ENCODE results near the gene ARVCF.

Gene ARVCF

DNA sequence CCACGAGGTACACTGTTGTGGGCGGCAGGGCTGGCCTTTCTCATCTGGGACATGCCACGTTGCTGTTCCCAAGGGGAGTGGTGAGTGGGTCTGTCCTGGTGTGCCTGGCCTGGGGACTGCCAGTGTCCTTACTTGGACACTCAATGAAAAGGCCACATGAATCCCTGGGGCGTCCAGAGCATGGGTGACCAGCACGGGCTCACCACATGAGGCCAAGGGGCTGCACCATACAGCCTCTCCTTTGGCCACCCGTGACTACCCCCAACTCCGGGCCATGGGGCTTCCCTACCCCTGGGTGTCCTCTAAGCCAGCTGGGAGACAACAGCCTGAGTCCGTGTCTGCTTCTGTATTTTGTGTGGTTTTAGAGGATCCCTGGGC is 54.8 kb downstream of the ARVCF start:
- no peak for DNase-seq (ENCODE audit: low read depth)

DNA sequence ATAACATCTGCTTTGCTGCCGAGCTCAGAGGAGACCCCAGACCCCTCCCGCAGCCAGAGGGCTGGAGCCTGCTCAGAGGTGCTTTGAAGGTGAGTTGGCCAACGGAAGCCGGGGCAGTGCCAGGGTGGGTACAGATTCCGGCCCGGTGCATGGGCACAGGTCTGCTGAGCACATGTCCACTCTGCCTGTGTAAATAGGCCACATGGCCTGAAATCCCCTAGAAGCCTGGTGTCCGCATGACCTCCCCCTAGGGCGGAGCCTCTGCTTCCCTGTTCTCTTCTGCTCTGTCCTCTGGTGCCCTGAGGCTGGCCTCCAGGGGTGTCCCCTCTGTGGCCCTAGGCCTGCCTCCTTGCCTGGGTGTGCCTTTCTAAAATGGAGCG is 55.4 kb downstream of the ARVCF start:
- no peak for DNase-seq (ENCODE audit: low read depth)

DNA sequence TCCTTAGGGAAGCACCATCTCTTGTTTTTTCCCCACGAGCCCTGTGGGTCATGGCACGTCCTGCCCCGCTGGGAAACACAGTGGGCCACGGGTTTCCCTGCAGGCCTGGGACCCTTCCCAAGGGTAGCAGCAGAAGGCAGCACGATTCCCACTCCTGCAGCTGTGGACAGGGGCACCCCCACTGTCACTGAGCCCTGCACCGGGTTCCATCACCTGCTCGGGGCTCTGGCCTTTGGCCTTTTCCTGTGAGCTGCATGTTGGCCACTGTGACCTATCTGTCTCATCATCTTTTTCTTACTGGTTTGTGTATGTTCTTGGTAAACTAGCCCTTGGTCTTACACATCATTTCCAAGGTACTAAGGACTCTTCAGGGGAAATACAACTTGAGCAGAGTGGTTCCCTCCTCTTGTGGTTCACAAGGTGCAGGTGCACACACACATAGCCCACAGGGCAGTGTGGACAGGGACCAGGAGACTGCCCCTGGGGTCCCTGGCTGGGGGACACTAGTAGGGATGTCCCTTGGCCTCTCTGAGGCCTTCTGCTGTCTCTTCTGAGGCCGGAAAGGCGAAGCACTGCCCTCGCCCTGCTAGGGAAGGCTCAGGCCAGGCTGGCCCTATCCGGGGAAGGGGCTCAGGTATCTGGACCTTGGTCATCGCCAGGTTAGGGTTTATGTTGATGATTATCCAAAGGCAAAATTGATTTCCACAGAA is 56.0 kb downstream of the ARVCF start:
- no peak for DNase-seq (ENCODE audit: low read depth)

DNA sequence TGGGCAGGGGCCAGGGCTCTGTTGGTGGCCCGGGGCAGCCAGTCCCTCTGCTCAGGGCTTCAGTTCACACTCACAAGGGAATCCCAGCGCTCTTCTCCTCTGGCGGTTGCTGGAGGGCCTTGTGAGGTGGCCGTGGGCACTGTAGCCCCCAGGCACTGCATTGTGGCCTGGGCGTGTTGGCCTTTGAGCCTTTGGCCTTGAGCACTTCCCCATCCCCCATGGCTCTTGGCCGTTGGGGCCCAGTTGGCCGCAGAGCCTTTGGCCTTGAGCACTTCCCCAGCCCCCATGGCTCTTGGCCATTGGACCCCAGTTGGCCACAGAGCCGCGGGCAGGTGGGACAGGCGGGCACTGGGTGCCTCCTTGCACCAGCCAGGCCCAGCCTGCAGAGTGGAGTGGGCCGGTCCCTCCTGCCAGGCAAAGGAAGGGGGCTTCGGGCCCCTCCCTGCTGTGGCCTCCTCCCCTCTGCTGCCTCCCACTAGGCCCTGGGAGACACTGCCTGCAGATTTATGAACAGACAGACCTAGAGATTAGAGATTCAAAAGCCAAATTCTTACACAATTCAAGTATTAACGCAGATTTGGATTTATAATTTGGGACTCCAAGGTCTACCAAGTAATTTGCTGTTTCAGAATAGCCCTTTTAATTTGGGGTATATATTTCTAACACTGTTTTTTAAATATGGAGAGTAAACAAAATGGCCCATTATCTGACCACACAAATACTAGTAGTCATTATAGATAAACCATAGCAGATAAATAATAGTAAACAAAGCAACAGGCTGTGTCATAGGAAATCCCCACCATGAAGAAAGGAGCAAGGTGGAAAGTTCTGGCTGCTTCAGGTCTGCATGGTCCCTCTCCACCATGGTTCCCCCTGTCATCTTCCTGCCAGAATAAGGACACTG is 56.8 kb downstream of the ARVCF start:
- no peak for DNase-seq (ENCODE audit: low read depth)

DNA sequence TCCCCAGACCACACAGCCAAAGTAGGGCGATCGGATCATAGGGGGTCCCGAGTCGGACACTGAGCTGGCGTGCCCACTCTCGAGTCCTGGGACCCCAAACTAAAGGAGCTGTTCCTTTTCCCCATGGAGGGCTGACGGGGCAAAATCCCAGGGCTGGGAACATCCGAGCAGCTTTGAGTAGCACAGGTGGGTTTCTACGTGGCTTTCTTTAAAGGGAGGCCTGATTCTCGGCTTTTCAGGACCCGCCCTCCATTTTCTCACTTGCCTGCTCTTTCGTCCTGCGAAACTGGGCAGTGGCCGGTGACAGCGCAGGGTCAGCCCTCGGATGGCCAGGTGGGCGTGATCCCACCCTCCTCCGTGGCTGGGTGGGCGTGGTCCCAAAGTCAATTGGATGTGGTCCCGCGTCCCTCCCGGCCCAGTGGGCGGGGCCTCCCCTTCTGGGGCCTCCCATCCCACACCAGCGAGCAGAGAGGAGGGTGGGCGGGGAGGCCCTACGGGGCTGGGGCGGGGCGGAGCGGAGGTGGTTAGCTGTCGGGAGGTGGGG is 57.5 kb downstream of the ARVCF start:
- DNase-seq (ENCODE audit: low read depth): no peak

DNA sequence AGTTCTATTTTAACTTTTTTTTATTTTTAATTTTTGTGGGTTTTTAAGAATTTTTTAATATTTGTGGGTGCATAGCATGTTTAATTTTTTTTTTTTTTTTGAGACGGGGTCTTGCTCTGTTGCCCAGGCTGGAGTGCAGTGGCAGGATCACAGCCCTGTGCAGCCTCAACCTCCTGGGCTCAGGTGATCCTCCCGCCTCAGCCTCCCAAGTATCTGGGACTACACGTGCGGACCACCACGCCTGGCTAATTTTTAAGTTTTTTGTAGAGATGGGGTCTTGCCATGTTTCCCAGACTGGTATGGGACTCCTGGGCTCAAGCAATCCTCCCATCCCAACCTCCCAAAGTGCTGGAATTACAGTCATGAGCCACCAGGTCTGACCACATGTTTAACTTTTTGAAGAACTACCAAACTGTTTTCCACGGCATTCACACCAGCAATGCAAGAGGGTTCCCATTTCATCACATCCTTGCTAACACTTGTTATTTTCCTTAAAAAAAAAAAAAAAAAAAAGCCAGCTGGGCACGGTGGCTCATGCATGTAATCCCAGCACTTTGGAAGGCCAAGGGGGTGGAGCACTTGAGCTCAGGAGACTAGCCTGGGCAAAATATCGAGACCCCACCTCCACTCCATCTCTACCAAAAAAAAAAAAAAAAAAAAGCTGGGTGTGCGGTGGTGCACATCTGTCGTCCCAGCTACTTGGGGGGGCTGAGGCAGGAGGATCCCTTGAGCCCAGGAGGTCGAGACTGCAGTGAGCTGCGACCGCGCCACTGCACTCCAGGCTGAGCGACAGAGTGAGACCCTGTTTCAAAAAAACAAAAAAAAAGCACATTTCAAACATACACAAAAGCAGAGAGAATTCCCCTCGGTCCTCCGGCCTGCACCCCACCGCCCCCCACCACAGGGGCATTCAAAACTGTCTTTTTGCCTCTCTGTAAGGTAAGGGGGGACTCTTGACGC is 58.3 kb downstream of the ARVCF start:
- no peak for DNase-seq (ENCODE audit: low read depth)

DNA sequence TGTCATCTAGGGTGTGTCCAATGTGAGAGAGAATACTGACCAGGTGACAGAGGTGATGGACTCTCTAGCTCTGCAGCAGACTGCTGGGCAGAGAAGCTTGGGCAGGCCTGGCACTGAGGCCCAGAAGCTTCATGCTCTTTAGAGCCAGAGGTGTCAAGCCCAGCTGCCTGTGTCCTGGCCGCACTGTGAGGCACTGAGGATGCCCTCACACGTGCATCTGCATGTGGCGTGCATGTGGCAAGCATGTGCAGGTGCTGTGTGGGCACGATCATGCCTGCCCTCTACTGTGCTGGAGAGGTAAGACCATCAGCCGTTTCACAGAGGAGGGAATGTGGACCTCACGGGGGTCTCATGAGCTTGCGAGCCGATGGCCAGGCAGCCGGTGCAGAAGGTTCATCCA is 59.2 kb downstream of the ARVCF start:
- no peak for DNase-seq (ENCODE audit: low read depth)

DNA sequence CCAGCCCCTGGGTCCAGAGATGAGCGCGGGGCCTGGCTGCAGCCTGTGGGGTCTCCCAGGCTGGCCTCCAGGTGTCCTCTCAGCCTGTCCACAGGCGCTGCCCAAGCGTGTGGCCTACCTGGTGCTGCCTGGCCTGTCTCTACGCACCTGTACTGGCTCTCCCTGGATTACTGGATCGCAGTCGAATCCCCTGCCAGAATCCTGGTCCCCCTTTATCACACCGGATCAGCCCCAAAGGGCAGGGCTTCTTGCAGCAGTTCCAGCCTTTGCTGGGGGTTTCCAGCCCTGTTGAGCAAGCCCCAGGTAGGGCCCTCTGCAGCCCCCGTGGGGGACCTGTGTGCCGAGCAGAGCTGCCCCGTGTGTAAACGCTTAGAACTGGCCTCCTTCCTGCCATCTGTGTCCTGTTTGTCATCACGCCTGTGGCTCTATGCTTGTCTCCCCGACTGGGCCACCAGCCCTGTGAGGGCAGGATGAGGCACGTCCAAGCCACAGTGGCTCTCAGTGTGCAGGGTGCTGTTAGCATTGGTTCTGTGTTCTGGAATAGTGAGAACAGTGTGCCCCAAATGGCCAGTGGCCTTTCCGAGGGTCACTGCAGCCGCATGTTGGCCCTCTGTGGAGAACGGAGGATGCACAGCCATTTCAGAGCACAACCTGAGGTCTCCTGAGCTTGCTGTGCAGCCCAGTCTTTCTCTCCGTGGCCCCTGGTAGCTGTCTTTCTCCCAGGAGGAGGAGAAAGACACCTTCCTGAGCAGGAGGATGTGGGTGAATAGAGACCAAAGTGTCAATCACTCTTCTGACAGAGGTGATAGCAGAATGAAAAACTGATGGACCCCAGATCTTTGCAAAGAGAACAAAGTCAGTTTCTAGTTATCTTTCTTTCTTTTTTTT is 61.1 kb downstream of the ARVCF start:
- DNase-seq (ENCODE audit: low read depth): no peak

DNA sequence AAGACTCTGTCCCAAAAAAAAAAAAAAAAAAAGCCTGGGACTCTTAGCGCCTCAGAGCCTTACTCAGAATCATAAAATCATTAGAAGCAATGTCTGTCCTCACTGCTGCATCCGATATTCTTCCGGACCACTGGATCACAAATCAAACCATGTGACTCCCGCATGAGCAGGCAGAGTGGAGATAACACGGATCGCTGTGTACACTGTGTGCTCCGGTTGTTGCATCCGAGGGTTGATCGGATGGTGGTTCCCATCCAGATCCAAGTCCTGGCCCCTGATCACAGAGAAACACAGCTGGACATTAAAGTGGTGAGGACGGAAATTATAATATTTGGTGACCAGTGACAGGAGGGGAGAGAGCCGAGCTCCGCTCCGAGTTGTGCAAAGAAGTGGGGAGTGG is 65.3 kb downstream of the ARVCF start:
- DNase-seq (ENCODE audit: low read depth): no peak

DNA sequence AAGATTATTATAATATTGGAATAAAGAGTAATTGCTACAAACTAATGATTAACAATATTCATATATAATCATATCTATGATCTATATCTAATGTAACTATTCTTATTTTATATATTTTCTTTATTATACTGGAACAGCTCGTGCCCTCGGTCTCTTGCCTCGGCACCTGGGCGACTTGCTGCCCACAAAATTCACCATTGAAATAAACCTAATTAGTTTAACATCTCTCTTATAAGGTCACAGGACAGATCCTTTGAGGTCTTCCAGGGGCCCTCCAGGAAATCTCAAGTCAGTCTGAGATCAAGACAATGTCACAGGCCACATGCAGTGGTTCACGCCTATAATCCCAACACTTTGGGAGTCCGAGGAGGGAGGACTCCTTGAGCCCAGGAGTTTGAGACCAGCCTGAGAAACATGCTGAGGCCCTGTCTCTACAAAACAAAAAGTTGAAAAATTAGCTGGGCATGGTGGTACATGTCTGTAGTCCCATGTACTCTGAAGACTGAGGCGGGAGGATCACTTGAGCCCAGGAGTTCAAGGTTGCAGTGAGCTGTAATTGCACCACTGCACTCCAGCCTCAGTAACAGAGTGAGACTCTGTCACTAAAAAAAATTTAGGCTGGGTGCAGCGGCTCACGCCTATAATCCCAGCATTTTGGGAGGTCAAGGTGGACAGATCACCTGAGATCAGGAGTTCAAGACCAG is 68.4 kb downstream of the ARVCF start:
- DNase-seq (ENCODE audit: low read depth): no peak

DNA sequence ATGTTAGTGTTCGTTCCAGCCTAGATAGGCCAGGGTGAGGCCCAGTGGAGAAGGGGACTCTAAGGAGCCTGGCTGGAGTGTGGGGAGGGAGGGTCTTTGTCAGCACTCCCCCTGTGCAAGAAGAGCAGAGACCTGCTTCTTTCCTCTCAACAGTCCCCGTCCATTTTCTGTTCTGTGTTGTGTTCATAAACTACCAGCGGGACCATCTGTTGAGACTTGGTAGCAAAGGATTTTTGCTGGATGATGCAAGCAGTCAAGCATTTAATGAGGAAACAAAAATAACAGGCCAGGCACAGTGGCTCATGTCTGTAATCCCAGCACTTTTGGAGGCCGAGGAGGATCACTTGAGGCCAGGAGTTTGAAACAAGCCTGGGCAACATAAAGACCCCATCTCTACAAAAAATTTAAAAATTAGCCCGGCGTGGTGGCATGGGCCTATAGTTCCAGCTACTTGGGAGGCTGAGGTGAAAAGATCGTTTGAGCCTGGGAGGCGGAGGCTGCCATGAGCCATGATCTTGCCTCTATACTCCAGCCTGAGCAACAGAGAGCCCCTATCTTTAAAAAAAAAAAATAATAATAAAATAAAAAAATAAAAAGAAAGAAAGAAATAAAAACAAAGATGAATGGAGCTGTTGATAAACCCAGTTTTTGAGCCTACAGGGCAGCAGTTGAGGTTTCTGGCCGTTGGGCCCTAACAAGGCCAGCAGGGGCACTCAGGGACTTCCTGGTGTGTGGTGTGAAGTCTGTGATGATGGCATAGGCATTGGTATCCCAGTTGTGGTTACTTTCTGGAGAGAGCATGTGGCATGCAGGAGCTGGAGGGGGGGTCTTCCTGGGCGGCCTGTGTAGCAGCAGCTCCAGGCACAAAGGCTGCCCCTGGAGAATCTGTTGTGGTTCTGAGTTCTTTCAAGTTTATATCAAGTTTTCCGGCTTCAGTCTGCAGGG is 73.3 kb downstream of the ARVCF start:
- no peak for DNase-seq (ENCODE audit: low read depth)

DNA sequence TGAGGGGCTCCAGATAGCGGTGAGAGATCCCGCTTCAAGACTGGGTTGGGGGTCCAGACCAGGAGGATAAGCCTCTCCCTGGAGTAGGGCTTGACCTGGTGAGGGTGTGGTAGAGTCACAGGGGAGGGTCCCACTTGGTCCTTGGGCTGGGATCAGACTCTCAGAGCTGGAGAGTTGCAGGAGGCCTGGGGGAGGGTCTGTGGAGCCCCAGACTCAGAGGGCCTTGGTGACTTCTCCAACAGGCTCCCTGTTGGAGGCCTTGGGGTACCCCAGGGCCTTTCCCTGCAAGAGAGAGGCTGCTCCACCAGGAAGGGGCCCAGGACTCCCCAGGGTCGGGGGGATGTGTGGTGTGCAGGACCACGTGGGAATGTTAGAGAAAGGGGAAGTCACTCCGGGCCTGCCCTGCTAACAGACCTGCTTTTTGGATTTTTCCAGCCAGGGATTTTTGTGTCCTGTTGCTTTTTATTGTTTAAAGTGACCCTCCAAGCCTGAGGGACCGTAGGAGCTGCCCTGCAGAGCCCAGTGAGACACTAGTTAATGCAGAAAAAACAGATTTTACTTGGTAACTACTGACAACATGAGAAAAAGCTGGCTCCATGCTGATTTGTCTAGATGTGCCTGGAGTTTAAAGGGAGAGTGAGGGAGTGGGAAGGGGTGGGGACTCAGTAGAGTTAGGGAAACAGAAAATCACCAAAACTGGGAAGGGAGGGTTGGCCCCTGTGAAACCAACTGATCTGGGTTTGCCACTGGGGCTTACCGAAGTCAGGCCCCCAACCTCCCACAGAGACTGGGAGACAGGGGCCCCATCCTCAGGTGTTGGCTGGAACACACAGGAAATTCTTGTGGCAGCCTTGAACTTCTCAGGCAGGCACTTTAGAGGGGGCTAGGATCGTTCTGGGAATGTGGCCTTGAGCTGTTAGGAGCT is 74.2 kb downstream of the ARVCF start:
- DNase-seq (ENCODE audit: low read depth): no peak

DNA sequence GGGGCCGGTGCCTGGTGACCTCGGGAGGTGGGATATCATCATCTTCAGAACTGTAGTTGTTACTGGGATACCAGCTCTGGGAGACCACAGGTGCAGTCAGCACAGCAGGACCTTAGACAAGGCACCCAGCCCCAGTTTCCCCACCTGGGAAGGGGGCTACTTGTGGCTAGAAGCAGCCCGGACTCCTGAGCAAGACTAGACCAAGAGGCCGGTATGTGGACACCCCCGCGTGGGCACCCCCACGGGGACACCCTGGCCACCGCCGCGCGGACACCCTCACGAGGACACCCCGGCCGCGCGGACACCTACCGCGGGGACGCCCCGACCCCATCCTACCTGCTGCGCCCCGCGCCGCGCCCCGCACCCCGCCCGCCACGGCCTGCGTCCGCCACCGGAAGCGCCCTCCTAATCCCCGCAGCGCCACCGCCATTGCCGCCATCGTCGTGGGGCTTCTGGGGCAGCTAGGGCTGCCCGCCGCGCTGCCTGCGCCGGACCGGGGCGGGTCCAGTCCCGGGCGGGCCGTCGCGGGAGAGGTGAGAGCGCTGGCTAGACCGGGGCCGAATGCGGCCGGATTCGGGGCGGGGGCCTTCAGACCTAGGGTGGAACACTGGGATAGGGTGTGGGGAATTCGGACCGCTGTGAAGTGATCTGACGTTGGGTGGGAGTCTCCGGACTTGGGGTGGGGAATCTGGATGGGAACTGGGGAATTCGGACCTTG is 75.1 kb downstream of the ARVCF start, which contains the start of the genes COMT and TXNRD2:
Gene COMT, plus strand, starts transcription at position 408 of the 718 bp plus-strand sequence. CDS start 20,755 bp downstream, outside the sequence.
Gene TXNRD2, minus strand, starts transcription at position 454 of the 718 bp plus-strand sequence. Its CDS starts 15 bp downstream, at position 439.
- DNase-seq (ENCODE audit: low read depth): peak; percentile 35

DNA sequence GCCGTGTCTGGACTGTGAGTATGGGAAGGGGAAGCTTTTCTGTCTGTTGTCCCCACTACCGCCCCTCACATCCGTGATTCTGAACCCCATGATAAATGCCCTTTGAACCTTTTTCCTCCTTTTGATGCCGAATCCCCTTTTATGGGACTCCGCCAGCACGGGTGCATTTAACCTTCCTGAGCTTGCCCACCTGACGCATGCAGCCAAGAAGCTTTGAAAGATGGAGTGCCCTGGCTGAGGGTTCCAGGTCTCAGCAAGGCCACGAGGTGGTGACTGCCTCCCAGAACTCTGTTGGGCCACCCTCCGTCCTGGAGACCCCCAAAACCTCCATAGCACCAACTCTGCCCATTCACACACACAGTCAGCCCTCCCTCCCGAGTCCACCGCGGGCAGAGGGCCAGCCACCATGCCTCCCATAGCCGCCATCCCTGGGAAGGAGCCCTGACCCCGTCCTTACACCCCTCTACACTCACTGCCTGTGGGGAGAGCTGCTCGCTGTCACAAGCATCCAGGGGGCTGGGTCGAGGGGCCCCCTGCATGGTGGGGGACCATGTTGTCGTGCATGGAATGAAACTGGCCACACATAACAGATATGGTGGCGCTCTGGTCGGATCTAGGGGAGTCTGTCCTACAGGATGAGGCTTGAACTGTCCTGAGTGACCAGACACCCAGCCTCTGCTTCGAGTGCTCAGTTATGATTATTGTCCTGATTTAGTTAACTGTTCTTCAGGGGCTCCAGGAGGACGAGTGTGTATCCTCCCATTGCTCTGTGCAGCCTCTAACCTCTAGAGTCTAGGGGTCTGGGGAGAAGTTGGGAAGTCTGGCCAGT is 75.9 kb downstream of the ARVCF start:
- DNase-seq (ENCODE audit: low read depth): no peak

DNA sequence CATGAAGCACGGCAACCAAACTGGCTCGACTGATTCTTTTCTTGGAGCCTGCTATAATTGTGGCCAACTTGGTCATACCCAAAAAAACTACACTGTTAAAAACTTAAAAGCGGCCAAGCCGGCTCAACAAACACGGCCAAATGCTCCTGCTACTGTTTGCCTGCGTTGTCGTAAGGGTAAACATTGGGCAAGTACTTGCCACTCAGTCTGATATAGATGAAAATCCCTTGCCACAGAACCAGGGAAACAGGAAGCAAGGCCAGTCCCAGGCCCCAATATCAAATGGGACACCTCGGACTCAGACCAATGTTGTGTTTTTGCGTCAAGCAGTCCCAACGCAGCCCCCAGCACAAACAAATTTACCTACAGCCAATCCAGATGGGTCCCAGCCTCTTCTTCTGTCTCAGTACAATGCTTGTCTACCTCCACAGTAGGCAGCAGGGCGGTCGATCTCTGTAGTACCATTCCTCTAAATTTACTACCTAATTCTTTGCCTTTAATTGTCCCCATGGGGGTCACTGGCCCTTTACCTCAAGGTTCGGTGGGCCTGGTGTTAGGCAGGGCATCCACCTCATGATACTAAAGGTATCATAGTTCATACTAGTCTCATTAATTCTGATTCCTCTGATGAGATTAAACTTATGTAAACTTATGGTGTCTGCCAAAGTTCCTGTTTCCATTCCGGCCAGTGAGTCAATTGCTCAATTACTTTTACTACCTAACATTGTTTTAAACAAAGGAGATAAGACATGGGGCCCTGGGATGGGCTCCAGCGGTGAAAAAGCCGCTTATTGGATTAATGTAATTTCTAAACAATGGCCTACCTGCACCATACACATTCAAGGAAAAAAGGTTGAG is 78.8 kb downstream of the ARVCF start:
- no peak for DNase-seq (ENCODE audit: low read depth)

Measured in stimulated activated CD8-positive, alpha-beta memory T cell treated with anti-CD3 and anti-CD28 coated beads, Interleukin-15, amount 100 ng/mL, for 1 hour (primary cell).